Stomach smooth muscle (tissue), 2 donors: ENCODE data around the gene IL1F10.

Experiments
- H3K27ac ChIP-seq: one replicate; pipeline ENCODE4 v1.7.0; 2013; ENCODE audit warnings: mild to moderate bottlenecking, low read length, inconsistent platforms
- H3K27me3 ChIP-seq, 2 donors: one replicate each; pipeline ENCODE4 v1.7.0; 2013; ENCODE audit warnings: low read length in 2 of 2; ENCODE audit not compliant: insufficient read depth in 2 of 2, control insufficient read depth in 1 of 2
- H3K36me3 ChIP-seq, 2 donors: one replicate each; pipeline ENCODE4 v1.7.0; 2013; ENCODE audit warnings: low read length in 2 of 2; ENCODE audit not compliant: control insufficient read depth in 2 of 2, insufficient read depth in 2 of 2
- H3K4me1 ChIP-seq: one replicate; pipeline ENCODE4 v1.7.0; 2013; ENCODE audit warnings: low read length; ENCODE audit not compliant: control insufficient read depth, insufficient read depth
- H3K4me3 ChIP-seq, 2 donors: one replicate each; pipeline ENCODE4 v1.7.0; 2013; ENCODE audit warnings: low read length in 2 of 2
- H3K9ac ChIP-seq, 2 donors: one replicate each; pipeline ENCODE4 v1.7.0; 2013; ENCODE audit warnings: low read length in 2 of 2, mild to moderate bottlenecking in 1 of 2
- H3K9me3 ChIP-seq, 2 donors: one replicate each; pipeline ENCODE4 v1.7.0; 2013; ENCODE audit warnings: low read length in 2 of 2; ENCODE audit not compliant: control insufficient read depth in 2 of 2
- donor health status: healthy.
- donor health status: Pancreatic carcinoma.

IL1F10 gene

DNA sequence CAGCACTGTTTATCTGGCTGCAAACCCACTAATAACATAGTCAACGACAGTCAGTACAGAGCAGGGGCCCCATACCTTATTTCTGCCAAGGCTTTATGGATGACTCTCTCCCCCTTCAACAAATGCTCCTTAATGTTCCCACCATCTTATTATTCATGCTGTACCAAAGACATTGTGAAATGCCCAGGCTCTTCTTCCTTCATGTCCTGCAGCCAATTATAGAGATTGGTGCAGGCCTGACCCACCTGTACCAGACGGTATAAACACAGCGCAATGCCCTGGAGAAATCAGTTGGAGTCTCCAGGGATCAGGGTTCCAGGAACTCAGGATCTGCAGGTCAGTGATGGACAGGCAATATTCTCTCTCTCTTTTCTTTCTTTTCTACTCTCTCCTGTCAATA is at the start of gene IL1F10:
TSS of gene IL1F10 (plus strand) at position 290 of the 400 bp plus-strand sequence. CDS start 4,769 bp downstream, outside the sequence.
- no peak within 1 kb of the TSS for H3K4me3 ChIP-seq
- no peak within 1 kb of the TSS for H3K9ac ChIP-seq
- no peaks in the 10 kb centered on the region for H3K4me1 ChIP-seq
- no peaks in the 10 kb centered on the region for H3K36me3 ChIP-seq
- peaks cover 0 to 2% of the 10 kb centered on the region in 2 donors for H3K27me3 ChIP-seq
- H3K9me3 ChIP-seq = peaks cover 0 to 4% of the 10 kb centered on the region in 2 donors
- no peak within 1 kb of the TSS for H3K27ac ChIP-seq

GRCh38 chr2:113018509-113018908 is 49.3 kb upstream of the IL1F10 start:
- Histone ChIP-seq H3K4me1 (no peaks in the 10 kb centered on the region), H3K4me3 (no peak overlapping the region), H3K27ac (no peak overlapping the region), H3K9ac (no peak overlapping the region), H3K36me3 (no peaks in the 10 kb centered on the region), H3K9me3 (peaks cover 0 to 4% of the 10 kb centered on the region in 2 donors), H3K27me3 (peaks cover 0 to 3% of the 10 kb centered on the region in 2 donors)

GRCh38 chr2:113021312-113021711 is 46.5 kb upstream of the IL1F10 start:
- peaks cover 0 to 7% of the 10 kb centered on the region in 2 donors for H3K27me3 ChIP-seq

GRCh38 chr2:113024764-113025163 is 43.0 kb upstream of the IL1F10 start:
- Histone ChIP-seq H3K27me3 (peaks cover 0 to 4% of the 10 kb centered on the region in 2 donors), H3K27ac (no peak overlapping the region), H3K4me1 (no peaks in the 10 kb centered on the region)

More at GRCh38 chr2:113021312-113021711, 46.5 kb upstream of the IL1F10 start:
- Histone ChIP-seq H3K36me3 (no peaks in the 10 kb centered on the region), H3K9me3 (peaks cover 0 to 8% of the 10 kb centered on the region in 2 donors), H3K4me1 (no peaks in the 10 kb centered on the region), H3K4me3 (no peak overlapping the region), H3K27ac (no peak overlapping the region), H3K9ac (no peak overlapping the region)

DNA sequence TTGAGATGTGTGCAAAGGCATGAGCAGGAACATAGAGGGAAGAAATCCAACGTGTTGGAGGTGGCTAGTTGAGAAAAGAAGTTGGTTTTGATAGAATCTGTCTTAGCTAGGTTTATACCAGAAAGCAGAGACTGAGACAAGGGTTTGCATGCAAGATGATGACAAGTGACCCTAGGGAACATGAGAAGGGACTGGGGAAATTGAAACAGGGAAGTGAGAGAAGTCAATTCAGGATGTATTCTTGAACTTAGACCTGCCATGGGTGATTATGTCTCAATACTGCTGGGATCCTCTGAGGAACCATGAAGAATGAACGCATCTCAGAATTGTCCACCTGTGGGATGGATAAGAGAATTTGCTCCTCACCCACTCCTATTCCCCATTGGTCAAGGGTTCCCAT is 42.0 kb upstream of the IL1F10 start:
- H3K9me3 ChIP-seq = peaks cover 0 to 4% of the 10 kb centered on the region in 2 donors
- peaks cover 0 to 5% of the 10 kb centered on the region in 2 donors for H3K27me3 ChIP-seq

More at GRCh38 chr2:113024764-113025163, 43.0 kb upstream of the IL1F10 start:
- H3K9me3 ChIP-seq = peaks cover 0 to 4% of the 10 kb centered on the region in 2 donors
- no peak overlapping the region for H3K4me3 ChIP-seq
- no peaks in the 10 kb centered on the region for H3K36me3 ChIP-seq
- no peak overlapping the region for H3K9ac ChIP-seq

GRCh38 chr2:113027691-113028090 is 40.1 kb upstream of the IL1F10 start:
- Histone ChIP-seq H3K4me1 (no peaks in the 10 kb centered on the region), H3K4me3 (no peak overlapping the region), H3K9me3 (peaks cover 0 to 4% of the 10 kb centered on the region in 2 donors), H3K9ac (no peak overlapping the region), H3K27me3 (peaks cover 0 to 7% of the 10 kb centered on the region in 2 donors), H3K27ac (no peak overlapping the region), H3K36me3 (no peaks in the 10 kb centered on the region)

More for the DNA sequence above, 42.0 kb upstream of the IL1F10 start:
- Histone ChIP-seq H3K27ac (no peak overlapping the region), H3K4me1 (no peaks in the 10 kb centered on the region), H3K4me3 (no peak overlapping the region), H3K36me3 (no peaks in the 10 kb centered on the region), H3K9ac (no peak overlapping the region)

GRCh38 chr2:113028112-113028511 is 39.7 kb upstream of the IL1F10 start:
- Histone ChIP-seq H3K27me3 (peaks cover 0 to 7% of the 10 kb centered on the region in 2 donors), H3K9ac (no peak overlapping the region), H3K4me3 (no peak overlapping the region), H3K27ac (no peak overlapping the region), H3K36me3 (no peaks in the 10 kb centered on the region), H3K9me3 (peaks cover 0 to 4% of the 10 kb centered on the region in 2 donors), H3K4me1 (no peaks in the 10 kb centered on the region)

- H3K9ac ChIP-seq = no peak overlapping the region
- no peaks in the 10 kb centered on the region for H3K9me3 ChIP-seq
- H3K27me3 ChIP-seq = peaks cover 0 to 4% of the 10 kb centered on the region in 2 donors
- H3K4me3 ChIP-seq = no peak overlapping the region
- H3K4me1 ChIP-seq = no peaks in the 10 kb centered on the region
- H3K27ac ChIP-seq = no peak overlapping the region
- H3K36me3 ChIP-seq = no peaks in the 10 kb centered on the region
Observed at GRCh38 chr2:113032737-113033136, 35.0 kb upstream of the IL1F10 start.

DNA sequence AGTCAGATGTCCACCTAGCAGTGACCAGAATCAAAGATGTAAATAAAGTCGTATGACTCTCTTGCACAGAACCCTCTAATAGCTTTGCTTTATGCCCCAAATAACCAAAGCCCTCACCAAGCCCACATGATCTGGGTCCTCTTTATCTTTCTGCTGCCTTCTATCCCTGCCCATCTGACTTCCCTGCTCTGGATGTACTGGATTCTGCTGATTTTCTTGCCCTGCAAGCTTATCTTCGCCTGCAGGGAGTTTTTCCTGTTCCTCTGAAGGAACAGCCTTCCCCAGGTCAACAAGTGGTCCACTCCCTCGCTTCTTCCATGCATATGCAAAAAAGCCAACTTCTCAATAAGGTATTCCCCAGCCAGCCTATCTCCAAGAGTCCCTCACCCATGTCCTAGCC is 33.8 kb upstream of the IL1F10 start:
- Histone ChIP-seq H3K9me3 (no peaks in the 10 kb centered on the region), H3K27ac (no peak overlapping the region), H3K4me3 (no peak overlapping the region), H3K4me1 (no peaks in the 10 kb centered on the region), H3K27me3 (peaks cover 0 to 4% of the 10 kb centered on the region in 2 donors), H3K9ac (no peak overlapping the region), H3K36me3 (no peaks in the 10 kb centered on the region)

DNA sequence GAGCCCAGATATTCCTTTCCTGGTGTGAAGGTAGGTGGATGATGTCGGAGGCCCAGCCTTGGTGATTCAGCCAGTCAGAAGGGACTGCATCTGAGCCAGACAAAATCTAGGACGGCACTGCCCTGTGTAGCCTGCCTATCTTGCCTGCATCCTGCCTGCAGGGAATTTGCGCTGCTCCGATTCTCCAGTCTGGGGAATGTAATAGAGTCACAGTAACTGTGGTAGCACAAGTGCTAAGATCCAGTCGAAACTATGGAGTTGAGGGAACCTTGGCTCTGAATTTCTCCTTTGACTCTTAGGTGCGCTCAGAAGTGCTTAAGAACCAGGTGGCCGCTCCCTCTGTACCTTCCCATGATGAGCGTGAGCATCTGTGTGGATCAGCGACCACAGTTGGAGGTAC is 31.0 kb upstream of the IL1F10 start:
- Histone ChIP-seq H3K4me1 (no peaks in the 10 kb centered on the region), H3K9ac (no peak overlapping the region), H3K9me3 (no peaks in the 10 kb centered on the region), H3K4me3 (no peak overlapping the region), H3K27me3 (peaks cover 0 to 2% of the 10 kb centered on the region in 2 donors), H3K36me3 (no peaks in the 10 kb centered on the region), H3K27ac (no peak overlapping the region)

- no peak overlapping the region for H3K27ac ChIP-seq
- no peak overlapping the region for H3K4me3 ChIP-seq
- H3K27me3 ChIP-seq = peaks cover 0 to 2% of the 10 kb centered on the region in 2 donors
- no peaks in the 10 kb centered on the region for H3K36me3 ChIP-seq
- H3K4me1 ChIP-seq = no peaks in the 10 kb centered on the region
- no peak overlapping the region for H3K9ac ChIP-seq
- no peaks in the 10 kb centered on the region for H3K9me3 ChIP-seq
Observed at GRCh38 chr2:113038291-113038690, 29.5 kb upstream of the IL1F10 start.
